Testis (tissue), 3 donors: ENCODE measurements around the gene ZDHHC8. TPM values are rescaled to one million over a fixed set of nuclear protein-coding genes. Genes with fewer than 3 reads are reported as not detected.

Source experiments
- DNase-seq: peaks from one replicate; pipeline ENCODE4 v3.0.0-alpha.2; 2019
- H3K27ac ChIP-seq, 2 donors: fragments of 200-600 bp; sonication (generic); one replicate each; pipeline ENCODE4 v1.5.1; 2019
- H3K27me3 ChIP-seq: fragments of 200-600 bp; sonication (generic); one replicate; pipeline ENCODE4 v1.5.1; 2019
- H3K36me3 ChIP-seq: fragments of 200-600 bp; sonication (generic); one replicate; pipeline ENCODE4 v1.5.1; 2017; ENCODE audit warnings: low read depth; ENCODE audit errors: missing control alignments
- H3K4me1 ChIP-seq: fragments of 200-600 bp; sonication (generic); one replicate; pipeline ENCODE4 v1.5.1; 2019
- H3K4me3 ChIP-seq, 2 donors: fragments of 200-600 bp; sonication (generic); one replicate each; pipeline ENCODE4 v1.5.1; 2017 to 2019
- H3K9me3 ChIP-seq: fragments of 200-600 bp; sonication (generic); one replicate; pipeline ENCODE4 v1.5.1; 2017
- CTCF ChIP-seq, 3 experiments: fragments of 450-650 bp in 2 of 3; fragments of 200-600 bp in 1 of 3; sonication (generic) in 1 of 3; IDR thresholded peaks; one replicate each; pipeline ENCODE4 v1.5.1; 2016 to 2019; ENCODE audit warnings: antibody characterized with exemption in 3 of 3, mild to moderate bottlenecking in 2 of 3, moderate library complexity in 1 of 3
- POLR2A ChIP-seq: fragments of 450-650 bp; IDR thresholded peaks from one replicate; pipeline ENCODE4 v1.6.1; 2017; ENCODE audit warnings: antibody characterized with exemption, mild to moderate bottlenecking, moderate library complexity
- WGBS, 2 donors: methylation state at CpG; one replicate each; pipeline ENCODE4 v1.1.5; 2018; 5-methylcytosine and 5-hydroxymethylcytosine counted together
- intact Hi-C: fragments of 100-400 bp; cut with DNase I; formaldehyde crosslinking; loops from one replicate; pipeline ENCODE4 v1.15.1; 2023; ENCODE audit warnings: low total_unique reads
- polyA plus RNA-seq: library from polyadenylated mRNA; stranded (reverse); fragments of 350-450 nt; fragmentation: Illumina TruSeq; extraction: RNeasy Lipid Tissue Mini Kit (QIAGEN cat#74804); gene quantifications from one replicate; pipeline ENCODE4 v1.2.3, GENCODE V29; 2014; ENCODE audit warnings: low read depth, low replicate concordance; ENCODE audit not compliant: insufficient read depth
- total RNA-seq, 2 donors: library from RNA; depleted of rRNA; stranded (reverse); fragments of >200 nt; gene quantifications; one replicate each; pipeline ENCODE4 v1.2.3, GENCODE V29; 2016

ZDHHC8 gene
- total and polyA plus RNA-seq, 3 donors from 2014 or later, result 34.0 to 44.0 (median 40.9) TPM

DNA sequence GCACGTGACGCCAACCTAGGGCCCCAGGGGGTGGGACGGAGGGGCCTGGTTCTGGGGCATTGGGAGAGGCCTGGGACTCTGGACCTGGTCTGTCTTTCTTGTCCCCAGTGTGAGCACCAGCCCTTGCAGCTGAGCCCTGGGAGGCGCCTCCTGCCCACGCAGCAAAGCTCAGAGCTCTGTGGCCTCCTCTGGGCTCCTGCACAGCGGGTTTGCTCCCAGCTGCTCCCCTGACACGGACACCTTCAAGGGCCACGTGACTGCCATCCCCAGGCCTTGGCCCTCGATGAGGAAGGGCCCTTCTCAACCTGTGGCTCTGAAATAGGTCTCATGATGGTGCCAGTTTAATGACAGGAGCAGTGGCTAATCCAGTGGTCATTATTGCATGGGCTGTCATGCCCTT, 50.8 kb downstream of the ZDHHC8 start:
- TF ChIP-seq POLR2A (no peak), CTCF (IDR thresholded peaks at IDR 0.05) (no peak)
- Histone ChIP-seq H3K9me3 (no peaks in the 10 kb centered on the region), H3K4me1 (no peaks in the 10 kb centered on the region), H3K27ac (no peak overlapping the region), H3K27me3 (no peaks in the 10 kb centered on the region), H3K36me3 (no peaks in the 10 kb centered on the region), H3K4me3 (no peak overlapping the region)
- 83 to 86% methylated on average over 5 to 6 of the region's 9 CpGs for WGBS, 2 donors
- intact Hi-C loops, result no loop called here
- no peak for DNase-seq

DNA sequence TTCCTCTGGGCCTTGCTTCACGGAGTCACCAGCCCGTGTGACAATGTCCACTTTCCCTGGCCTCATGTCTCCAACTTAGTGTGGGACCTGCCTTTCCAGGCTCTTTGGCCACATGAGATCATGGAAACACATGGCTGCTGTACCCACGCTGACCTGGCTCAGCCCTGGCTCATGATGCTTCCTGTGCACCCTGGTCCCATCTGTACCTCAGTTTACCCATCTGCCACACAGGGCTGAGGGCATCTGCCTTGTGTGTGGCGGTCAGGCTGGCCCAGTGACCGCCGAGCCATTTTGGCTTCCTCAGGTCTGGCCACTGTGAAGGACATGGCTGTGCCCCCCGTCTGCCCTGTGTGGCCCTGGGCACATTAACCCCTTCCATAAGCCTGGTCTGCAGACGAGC, 51.5 kb downstream of the ZDHHC8 start:
- Histone ChIP-seq H3K4me1 (no peaks in the 10 kb centered on the region), H3K9me3 (no peaks in the 10 kb centered on the region), H3K27me3 (no peaks in the 10 kb centered on the region), H3K27ac (no peak overlapping the region), H3K36me3 (no peaks in the 10 kb centered on the region), H3K4me3 (no peak overlapping the region)
- intact Hi-C loops, result no loop called here
- 89 to 94% methylated on average over 3 to 8 of the region's 8 CpGs for WGBS, 2 donors
- TF ChIP-seq POLR2A, result no peak
- no peak for TF ChIP-seq CTCF (IDR thresholded peaks at IDR 0.05)
- DNase-seq, result no peak

- intact Hi-C loops, result no loop called here
- H3K27ac ChIP-seq, result no peak overlapping the region
- WGBS, 2 donors, result 77 to 79% methylated on average over 5 to 6 of the region's 6 CpGs
- no peaks in the 10 kb centered on the region for H3K4me1 ChIP-seq
- no peak overlapping the region for H3K4me3 ChIP-seq
- no peaks in the 10 kb centered on the region for H3K36me3 ChIP-seq
- no peak for DNase-seq
- TF ChIP-seq POLR2A, result no peak
- TF ChIP-seq CTCF (IDR thresholded peaks at IDR 0.05), result no peak
- H3K9me3 ChIP-seq, result no peaks in the 10 kb centered on the region
- H3K27me3 ChIP-seq, result no peaks in the 10 kb centered on the region
Observed at GRCh38 chr22:20183823-20184222, 52.2 kb downstream of the ZDHHC8 start.

DNA sequence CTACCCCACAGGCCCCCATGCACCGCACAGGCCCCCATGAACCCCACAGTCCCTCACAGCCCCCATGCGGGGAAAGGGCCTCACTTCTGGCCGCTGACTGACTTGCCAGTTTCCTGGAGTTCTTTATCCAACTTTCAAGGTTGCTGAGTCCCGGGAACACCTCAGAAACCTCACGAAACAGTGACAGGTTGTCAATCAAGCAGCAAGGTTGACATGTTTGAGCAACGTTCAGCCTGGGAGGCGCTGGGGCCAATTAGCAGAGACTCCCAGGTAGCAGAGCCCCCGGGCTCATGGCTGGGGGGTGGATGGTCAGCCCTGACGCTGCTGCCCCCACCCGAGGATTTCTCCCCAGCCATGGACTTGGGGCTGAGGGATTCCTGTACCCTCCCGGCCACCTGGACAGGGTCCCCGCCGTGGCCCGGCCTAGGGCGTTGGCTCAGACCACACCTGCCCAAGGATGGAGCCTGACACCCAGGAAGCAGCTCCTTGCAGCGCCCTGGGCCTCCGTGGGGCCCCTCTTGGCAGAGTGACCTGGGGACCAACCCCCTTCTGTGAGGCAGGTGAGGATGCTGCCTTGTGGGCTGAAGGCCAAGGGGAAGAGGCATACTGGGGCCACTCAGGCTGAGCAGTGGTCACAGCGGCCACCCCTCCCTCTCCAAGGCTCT, 53.0 kb downstream of the ZDHHC8 start:
- 81 to 87% methylated on average over 3 to 18 of the region's 18 CpGs for WGBS, 2 donors

GRCh38 chr22:20185750-20186149, 54.1 kb downstream of the ZDHHC8 start:
- Histone ChIP-seq H3K4me1 (no peaks in the 10 kb centered on the region), H3K9me3 (no peaks in the 10 kb centered on the region), H3K27ac (no peak overlapping the region), H3K36me3 (no peaks in the 10 kb centered on the region), H3K27me3 (no peaks in the 10 kb centered on the region), H3K4me3 (no peak overlapping the region)
- WGBS, 2 donors, result 74 to 100% methylated on average over 1 to 6 of the region's 6 CpGs
- intact Hi-C loops, result no loop called here
- TF ChIP-seq POLR2A, result no peak
- TF ChIP-seq CTCF (IDR thresholded peaks at IDR 0.05), result no peak
- DNase-seq, result no peak

More for the DNA sequence above, 53.0 kb downstream of the ZDHHC8 start:
- Histone ChIP-seq H3K9me3 (no peaks in the 10 kb centered on the region), H3K36me3 (no peaks in the 10 kb centered on the region), H3K4me3 (no peak overlapping the region), H3K4me1 (no peaks in the 10 kb centered on the region), H3K27me3 (no peaks in the 10 kb centered on the region), H3K27ac (no peak overlapping the region)
- intact Hi-C loops, result no loop called here
- no peak for TF ChIP-seq POLR2A
- no peak for DNase-seq
